ENCODE measurements around the gene NUDCD3.

DNA sequence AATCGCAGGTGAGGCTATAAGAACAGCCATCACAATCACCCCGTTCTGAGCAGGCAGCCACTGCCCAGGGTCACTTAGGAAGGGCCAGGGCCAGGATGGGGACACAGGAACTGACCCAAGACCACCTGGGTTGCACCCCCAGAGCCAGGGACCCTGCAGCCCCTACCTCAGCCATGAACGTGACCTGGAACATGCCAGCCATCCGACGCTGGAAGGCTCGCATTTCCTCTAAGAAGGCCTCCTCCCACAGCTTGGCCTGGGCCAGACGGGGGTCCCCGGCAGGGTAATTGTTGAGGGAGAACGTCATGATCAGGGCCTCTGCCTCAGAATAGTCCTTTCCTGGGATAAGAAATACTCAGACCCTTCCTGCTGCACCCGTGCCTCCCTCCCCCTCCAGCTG is 45.6 kb upstream of the NUDCD3 start:
- TF ChIP-seq, protein P1, sequence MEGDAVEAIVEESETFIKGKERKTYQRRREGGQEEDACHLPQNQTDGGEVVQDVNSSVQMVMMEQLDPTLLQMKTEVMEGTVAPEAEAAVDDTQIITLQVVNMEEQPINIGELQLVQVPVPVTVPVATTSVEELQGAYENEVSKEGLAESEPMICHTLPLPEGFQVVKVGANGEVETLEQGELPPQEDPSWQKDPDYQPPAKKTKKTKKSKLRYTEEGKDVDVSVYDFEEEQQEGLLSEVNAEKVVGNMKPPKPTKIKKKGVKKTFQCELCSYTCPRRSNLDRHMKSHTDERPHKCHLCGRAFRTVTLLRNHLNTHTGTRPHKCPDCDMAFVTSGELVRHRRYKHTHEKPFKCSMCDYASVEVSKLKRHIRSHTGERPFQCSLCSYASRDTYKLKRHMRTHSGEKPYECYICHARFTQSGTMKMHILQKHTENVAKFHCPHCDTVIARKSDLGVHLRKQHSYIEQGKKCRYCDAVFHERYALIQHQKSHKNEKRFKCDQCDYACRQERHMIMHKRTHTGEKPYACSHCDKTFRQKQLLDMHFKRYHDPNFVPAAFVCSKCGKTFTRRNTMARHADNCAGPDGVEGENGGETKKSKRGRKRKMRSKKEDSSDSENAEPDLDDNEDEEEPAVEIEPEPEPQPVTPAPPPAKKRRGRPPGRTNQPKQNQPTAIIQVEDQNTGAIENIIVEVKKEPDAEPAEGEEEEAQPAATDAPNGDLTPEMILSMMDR (IDR thresholded peaks at IDR 0.05 in 2 of 3, conservative IDR thresholded peaks at IDR 0.05 in 1 of 3; ENCODE audit: borderline replicate concordance in 1 of 3, insufficient read depth in 1 of 3, low read depth in 2 of 3, low read length in 2 of 3): no peak
- TF ChIP-seq ZNF274 (IDR thresholded peaks at IDR 0.05; ENCODE audit: low read depth, low read length): no peak
- no peak for TF ChIP-seq SIN3A (IDR thresholded peaks at IDR 0.05; ENCODE audit: low read depth)
- TF ChIP-seq, protein P2, sequence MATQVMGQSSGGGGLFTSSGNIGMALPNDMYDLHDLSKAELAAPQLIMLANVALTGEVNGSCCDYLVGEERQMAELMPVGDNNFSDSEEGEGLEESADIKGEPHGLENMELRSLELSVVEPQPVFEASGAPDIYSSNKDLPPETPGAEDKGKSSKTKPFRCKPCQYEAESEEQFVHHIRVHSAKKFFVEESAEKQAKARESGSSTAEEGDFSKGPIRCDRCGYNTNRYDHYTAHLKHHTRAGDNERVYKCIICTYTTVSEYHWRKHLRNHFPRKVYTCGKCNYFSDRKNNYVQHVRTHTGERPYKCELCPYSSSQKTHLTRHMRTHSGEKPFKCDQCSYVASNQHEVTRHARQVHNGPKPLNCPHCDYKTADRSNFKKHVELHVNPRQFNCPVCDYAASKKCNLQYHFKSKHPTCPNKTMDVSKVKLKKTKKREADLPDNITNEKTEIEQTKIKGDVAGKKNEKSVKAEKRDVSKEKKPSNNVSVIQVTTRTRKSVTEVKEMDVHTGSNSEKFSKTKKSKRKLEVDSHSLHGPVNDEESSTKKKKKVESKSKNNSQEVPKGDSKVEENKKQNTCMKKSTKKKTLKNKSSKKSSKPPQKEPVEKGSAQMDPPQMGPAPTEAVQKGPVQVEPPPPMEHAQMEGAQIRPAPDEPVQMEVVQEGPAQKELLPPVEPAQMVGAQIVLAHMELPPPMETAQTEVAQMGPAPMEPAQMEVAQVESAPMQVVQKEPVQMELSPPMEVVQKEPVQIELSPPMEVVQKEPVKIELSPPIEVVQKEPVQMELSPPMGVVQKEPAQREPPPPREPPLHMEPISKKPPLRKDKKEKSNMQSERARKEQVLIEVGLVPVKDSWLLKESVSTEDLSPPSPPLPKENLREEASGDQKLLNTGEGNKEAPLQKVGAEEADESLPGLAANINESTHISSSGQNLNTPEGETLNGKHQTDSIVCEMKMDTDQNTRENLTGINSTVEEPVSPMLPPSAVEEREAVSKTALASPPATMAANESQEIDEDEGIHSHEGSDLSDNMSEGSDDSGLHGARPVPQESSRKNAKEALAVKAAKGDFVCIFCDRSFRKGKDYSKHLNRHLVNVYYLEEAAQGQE (IDR thresholded peaks at IDR 0.05; ENCODE audit: low read depth): no peak
- no peak for TF ChIP-seq EZH2 (IDR thresholded peaks at IDR 0.05)
- no peak for TF ChIP-seq TCF7L2 (IDR thresholded peaks at IDR 0.05; ENCODE audit: borderline replicate concordance, extremely low read depth, insufficient read depth, insufficient read length)
- no peak for TF ChIP-seq EGR1 (IDR thresholded peaks at IDR 0.05; ENCODE audit: low read depth)
- TF ChIP-seq, protein P3, sequence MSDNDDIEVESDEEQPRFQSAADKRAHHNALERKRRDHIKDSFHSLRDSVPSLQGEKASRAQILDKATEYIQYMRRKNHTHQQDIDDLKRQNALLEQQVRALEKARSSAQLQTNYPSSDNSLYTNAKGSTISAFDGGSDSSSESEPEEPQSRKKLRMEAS (IDR thresholded peaks at IDR 0.05): no peak
- no peak for TF ChIP-seq CBX3 (IDR thresholded peaks at IDR 0.05; ENCODE audit: low read depth)
- TF ChIP-seq RAD21 (IDR thresholded peaks at IDR 0.05; ENCODE audit: low read depth): no peak
